Thyroid gland (tissue), 4 donors: ENCODE data around the gene ZNF48. TPM values are rescaled to one million over a fixed set of nuclear protein-coding genes. Genes with fewer than 3 reads are reported as not detected.

Experiments
- DNase-seq, 2 donors: peaks; one replicate each; pipeline ENCODE4 v3.0.0-alpha.2; 2019
- H3K27ac ChIP-seq, 3 donors: fragments of 200-600 bp; sonication (generic); 1 replicate in 2 of 3; 2 replicates in 1 of 3; pipeline ENCODE4 v1.5.1; 2016 to 2019; ENCODE audit warnings: mild to moderate bottlenecking in 1 of 3, moderate library complexity in 1 of 3
- H3K27me3 ChIP-seq: fragments of 200-600 bp; sonication (generic); one replicate; pipeline ENCODE4 v1.5.1; 2019
- H3K36me3 ChIP-seq, 2 donors: fragments of 200-600 bp; sonication (generic); one replicate each; pipeline ENCODE4 v1.5.1; 2016 to 2019
- H3K4me1 ChIP-seq, 2 donors: fragments of 200-600 bp; sonication (generic); one replicate each; pipeline ENCODE4 v1.5.1; 2017 to 2019
- H3K4me3 ChIP-seq, 3 donors: fragments of 200-600 bp; sonication (generic); replicated peaks in 1 of 3; 1 replicate in 2 of 3; 2 replicates in 1 of 3; pipeline ENCODE4 v1.5.1; 2016; ENCODE audit warnings: mild to moderate bottlenecking in 1 of 3
- H3K9me3 ChIP-seq: fragments of 200-600 bp; sonication (generic); one replicate; pipeline ENCODE4 v1.5.1; 2017
- POLR2A ChIP-seq, 2 donors: fragments of 450-650 bp; IDR thresholded peaks; one replicate each; pipeline ENCODE4 v1.6.1; 2017; ENCODE audit warnings: antibody characterized with exemption in 2 of 2, mild to moderate bottlenecking in 2 of 2, moderate library complexity in 1 of 2
- WGBS, 2 donors: methylation state at CpG; one replicate each; pipeline ENCODE4 v1.1.5; 2017; 5-methylcytosine and 5-hydroxymethylcytosine counted together
- intact Hi-C: fragments of 100-400 bp; cut with DNase I; formaldehyde crosslinking; loops from one replicate; pipeline ENCODE4 v1.15.1; 2023
- total RNA-seq, 4 donors: library from RNA; depleted of rRNA; stranded (reverse); fragments of >200 nt; gene quantifications; one replicate each; pipeline ENCODE4 v1.2.3, GENCODE V29; 2016
- TF ChIP-seq, protein P1 (sequence below), 6 experiments: fragments of 200-600 bp in 3 of 6; fragments of 450-650 bp in 3 of 6; sonication (generic) in 3 of 6; IDR thresholded peaks; one replicate each; pipeline ENCODE4 v1.5.1; 2016 to 2019; ENCODE audit warnings: antibody characterized with exemption in 6 of 6, mild to moderate bottlenecking in 2 of 6, inconsistent platforms in 1 of 6, moderate library complexity in 1 of 6

The ZNF48 gene
- total RNA-seq, 4 donors from 2014 or later, result 8.5 to 12.2 (median 9.4) TPM

DNA sequence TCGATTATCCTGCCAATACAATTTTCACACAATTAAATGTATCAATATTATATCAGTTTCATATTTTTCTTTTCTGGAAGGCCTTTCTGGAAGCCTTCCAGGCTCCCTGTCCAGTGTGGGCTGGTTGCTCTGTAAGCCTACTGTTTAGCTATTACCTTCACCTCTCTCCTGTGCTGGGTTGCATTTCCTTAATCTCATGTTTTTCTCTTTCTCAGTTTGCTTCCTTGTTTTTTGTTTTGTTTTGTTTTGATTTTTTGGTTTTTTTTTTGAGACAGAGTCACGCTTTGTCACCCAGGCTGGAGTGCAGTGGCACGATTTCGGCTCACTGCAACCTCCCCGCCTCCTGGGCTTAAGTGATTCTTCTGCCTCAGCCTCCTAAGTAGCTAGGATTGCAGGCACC lies 43.6 kb downstream of the ZNF48 start:
- Histone ChIP-seq H3K36me3 (peaks cover 0 to 3% of the 10 kb centered on the region in 2 donors), H3K4me1 (no peaks in the 10 kb centered on the region), H3K4me3 (no peak overlapping the region), H3K9me3 (no peaks in the 10 kb centered on the region), H3K27ac (no peak overlapping the region), H3K27me3 (no peaks in the 10 kb centered on the region)
- 59 to 71% methylated on average over 5 of the region's 5 CpGs for WGBS, 2 donors
- DNase-seq, result no peak
- intact Hi-C loops, result loop anchor here (5.0 kb wide), 1 partner anchor 73 kb away; no protein-coding TSS in a partner anchor
- TF ChIP-seq, protein P1, sequence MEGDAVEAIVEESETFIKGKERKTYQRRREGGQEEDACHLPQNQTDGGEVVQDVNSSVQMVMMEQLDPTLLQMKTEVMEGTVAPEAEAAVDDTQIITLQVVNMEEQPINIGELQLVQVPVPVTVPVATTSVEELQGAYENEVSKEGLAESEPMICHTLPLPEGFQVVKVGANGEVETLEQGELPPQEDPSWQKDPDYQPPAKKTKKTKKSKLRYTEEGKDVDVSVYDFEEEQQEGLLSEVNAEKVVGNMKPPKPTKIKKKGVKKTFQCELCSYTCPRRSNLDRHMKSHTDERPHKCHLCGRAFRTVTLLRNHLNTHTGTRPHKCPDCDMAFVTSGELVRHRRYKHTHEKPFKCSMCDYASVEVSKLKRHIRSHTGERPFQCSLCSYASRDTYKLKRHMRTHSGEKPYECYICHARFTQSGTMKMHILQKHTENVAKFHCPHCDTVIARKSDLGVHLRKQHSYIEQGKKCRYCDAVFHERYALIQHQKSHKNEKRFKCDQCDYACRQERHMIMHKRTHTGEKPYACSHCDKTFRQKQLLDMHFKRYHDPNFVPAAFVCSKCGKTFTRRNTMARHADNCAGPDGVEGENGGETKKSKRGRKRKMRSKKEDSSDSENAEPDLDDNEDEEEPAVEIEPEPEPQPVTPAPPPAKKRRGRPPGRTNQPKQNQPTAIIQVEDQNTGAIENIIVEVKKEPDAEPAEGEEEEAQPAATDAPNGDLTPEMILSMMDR (IDR thresholded peaks at IDR 0.05), result no peak
- no peak for TF ChIP-seq POLR2A (IDR thresholded peaks at IDR 0.05)

DNA sequence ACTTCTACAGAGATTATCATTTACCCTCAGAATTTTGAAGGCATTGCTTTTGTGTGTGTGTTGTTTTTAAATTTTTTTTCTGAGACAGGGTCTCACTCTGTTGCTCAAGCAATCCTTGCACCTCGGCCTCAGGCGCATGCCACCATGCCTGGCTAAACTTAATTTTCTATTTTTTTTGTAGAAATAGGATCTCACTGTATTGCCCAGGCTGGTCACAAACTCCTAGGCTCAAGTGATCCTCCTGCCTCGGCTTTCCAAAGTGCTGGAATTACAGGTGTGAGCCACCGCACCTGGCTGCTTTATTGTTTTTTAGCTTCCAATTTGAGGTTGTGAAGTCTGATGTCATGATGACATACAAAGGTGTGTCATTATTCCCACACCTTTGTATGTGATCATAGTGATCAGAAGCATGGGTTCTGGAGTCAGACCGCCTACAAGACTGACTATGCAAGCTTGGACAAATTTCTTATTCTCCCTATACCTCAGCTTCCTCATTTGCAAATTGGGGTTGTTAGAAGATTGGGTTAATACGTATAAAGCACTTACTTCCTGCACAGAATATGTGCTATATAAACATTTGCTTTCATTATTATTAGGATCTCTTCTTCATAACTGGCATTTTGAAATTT lies 44.6 kb downstream of the ZNF48 start:
- 80 to 81% methylated on average over 6 of the region's 6 CpGs for WGBS, 2 donors
- TF ChIP-seq, protein P1 (IDR thresholded peaks at IDR 0.05), result no peak
- no peak for TF ChIP-seq POLR2A (IDR thresholded peaks at IDR 0.05)
- Histone ChIP-seq H3K27ac (no peak overlapping the region), H3K9me3 (no peaks in the 10 kb centered on the region), H3K27me3 (no peaks in the 10 kb centered on the region), H3K4me3 (no peak overlapping the region), H3K36me3 (peaks cover 0 to 3% of the 10 kb centered on the region in 2 donors), H3K4me1 (peaks cover 8 to 9% of the 10 kb centered on the region in 2 donors)
- no peak for DNase-seq
- intact Hi-C loops, result loop anchor here (5.0 to 10.0 kb wide), 2 partner anchors 72 to 165 kb away; no protein-coding TSS in a partner anchor

DNA sequence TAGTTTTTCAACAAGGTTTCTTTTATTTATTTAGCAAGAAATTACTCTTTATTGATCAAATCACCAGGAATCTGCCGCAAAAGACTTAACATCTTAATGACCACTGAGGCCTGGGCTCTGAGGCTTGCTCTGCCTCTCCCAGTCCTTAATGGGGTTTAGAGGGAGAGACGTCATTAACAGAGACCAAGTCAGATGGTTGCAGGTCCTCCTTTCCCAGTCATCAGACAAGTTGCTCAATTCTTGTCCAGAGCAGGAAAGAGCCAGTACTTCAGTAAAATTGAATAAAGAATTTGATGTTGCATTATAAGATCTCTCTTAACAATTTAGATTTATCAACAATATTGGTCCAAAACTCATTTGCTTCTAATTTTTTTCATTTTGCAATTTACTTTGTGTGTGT lies 48.4 kb downstream of the ZNF48 start:
- 96 to 97% methylated on average over 2 of the region's 2 CpGs for WGBS, 2 donors
- H3K27me3 ChIP-seq, result no peaks in the 10 kb centered on the region
- H3K36me3 ChIP-seq, result peaks cover 0 to 3% of the 10 kb centered on the region in 2 donors
- TF ChIP-seq, protein P1 (IDR thresholded peaks at IDR 0.05), result no peak
- TF ChIP-seq POLR2A (IDR thresholded peaks at IDR 0.05), result no peak
- H3K9me3 ChIP-seq, result no peaks in the 10 kb centered on the region
- DNase-seq, result no peak
- H3K4me3 ChIP-seq, result no peak overlapping the region
- H3K4me1 ChIP-seq, result peaks cover 11 to 16% of the 10 kb centered on the region in 2 donors
- H3K27ac ChIP-seq, result no peak overlapping the region
- intact Hi-C loops, result loop anchor here (2.0 to 10.0 kb wide), 2 partner anchors 83 to 161 kb away; partner anchors contain the start of gene ZNF768

DNA sequence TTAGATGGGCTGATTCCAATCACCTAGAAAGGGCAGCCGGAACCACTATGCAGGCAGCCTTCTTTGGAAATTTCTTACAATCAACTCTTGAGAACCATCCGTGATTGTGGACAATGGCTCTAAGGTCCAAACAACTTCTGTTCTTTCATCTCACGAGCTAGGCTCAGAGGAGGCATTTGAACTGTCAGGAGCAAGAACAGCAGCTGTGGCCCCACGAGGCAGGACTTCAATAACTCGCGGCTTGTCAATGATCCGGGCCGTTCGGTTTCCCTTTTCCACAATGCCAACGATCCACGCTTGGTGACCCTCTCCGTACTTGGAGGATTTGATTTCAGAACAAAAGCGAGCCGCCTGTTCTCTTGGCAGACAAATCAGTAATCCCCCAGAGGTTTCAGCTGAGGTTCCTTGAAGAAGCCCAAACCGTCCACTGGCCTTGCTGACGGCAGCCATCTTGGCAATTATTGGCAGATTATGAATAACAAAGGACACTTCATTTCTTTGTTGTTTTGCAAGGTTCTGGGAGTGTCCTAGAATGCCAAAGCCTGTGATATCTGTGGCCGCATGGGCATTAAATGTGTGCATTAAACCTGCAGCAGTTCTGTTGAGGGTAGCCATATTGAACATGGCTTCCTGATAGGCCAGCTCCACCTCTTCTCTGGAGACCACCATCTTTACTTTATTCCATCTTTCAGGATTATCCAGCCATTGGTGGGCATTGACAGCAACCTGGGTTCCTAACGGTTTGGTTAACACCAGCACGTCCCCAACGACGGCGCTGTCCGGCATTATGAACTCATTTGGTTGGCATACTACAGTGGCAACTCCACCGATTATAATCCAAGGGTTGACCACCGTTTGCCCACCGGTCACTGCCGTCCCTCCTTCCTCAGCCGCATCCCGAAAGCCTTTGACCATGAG lies 49.3 kb downstream of the ZNF48 start:
- DNase-seq, result no peak
- 93 to 96% methylated on average over 29 of the region's 29 CpGs for WGBS, 2 donors
- Histone ChIP-seq H3K27ac (peak overlapping the region in 1 of 3 donors; percentile 73), H3K36me3 (peaks cover 0 to 3% of the 10 kb centered on the region in 2 donors), H3K4me1 (peaks cover 11 to 16% of the 10 kb centered on the region in 2 donors), H3K4me3 (peak overlapping the region; percentile 39 to 73 (median 43)), H3K27me3 (no peaks in the 10 kb centered on the region), H3K9me3 (no peaks in the 10 kb centered on the region)
- no peak for TF ChIP-seq POLR2A (IDR thresholded peaks at IDR 0.05)
- TF ChIP-seq, protein P1 (IDR thresholded peaks at IDR 0.05), result no peak
- intact Hi-C loops, result loop anchor here (2.0 to 10.0 kb wide), 2 partner anchors 82 to 160 kb away; partner anchors contain the start of gene ZNF768
